CD4-positive, alpha-beta T cell treated with Interleukin-15 for 1 hour (primary cell): ENCODE data around the gene LRRC41.
"Not testable (repeated sequence)": the region's sequence is repeated elsewhere in the genome, so short reads cannot be mapped to it uniquely, and the experiment has no call there.

Experiments used
- DNase-seq: peaks from one replicate; pipeline ENCODE4 v3.0.0-alpha.2; 2020

The LRRC41 gene

DNA sequence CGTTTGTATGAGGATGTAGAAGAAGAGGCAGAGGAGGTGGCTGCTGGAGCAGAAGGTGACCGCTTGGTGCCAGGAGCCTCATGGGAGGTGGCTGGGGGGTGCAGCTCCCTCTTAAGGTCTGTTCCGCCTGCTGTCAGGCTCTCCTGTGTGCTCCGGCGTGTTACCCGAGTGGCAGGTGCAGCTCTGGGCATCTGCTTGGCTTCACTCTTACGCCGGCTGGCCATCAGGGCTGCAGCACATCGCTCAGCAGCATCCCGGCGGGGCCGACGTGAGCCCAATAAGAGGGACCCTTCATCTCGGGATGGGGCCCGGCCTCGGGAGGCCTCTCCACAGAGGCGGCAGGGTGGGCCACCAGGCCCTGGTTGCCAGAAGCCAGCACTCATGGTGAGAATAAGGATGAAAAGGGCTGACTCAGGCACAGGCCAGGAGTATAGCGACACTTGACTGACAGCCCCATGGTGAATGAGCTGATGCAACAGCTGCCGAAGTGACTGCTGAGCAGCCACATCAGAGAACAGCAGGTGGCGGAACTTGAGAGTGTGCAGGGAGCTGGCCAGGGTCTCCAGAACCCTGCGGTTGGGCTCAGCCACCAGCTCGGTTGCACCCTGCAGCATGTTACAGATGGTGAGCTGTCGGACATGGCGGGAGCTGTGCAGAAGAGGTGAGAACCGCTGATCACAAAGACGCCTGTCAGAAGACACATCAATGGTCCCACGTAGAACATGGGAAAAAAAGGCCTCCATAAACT is 17.5 kb downstream of the LRRC41 start:
- no peak for DNase-seq

DNA sequence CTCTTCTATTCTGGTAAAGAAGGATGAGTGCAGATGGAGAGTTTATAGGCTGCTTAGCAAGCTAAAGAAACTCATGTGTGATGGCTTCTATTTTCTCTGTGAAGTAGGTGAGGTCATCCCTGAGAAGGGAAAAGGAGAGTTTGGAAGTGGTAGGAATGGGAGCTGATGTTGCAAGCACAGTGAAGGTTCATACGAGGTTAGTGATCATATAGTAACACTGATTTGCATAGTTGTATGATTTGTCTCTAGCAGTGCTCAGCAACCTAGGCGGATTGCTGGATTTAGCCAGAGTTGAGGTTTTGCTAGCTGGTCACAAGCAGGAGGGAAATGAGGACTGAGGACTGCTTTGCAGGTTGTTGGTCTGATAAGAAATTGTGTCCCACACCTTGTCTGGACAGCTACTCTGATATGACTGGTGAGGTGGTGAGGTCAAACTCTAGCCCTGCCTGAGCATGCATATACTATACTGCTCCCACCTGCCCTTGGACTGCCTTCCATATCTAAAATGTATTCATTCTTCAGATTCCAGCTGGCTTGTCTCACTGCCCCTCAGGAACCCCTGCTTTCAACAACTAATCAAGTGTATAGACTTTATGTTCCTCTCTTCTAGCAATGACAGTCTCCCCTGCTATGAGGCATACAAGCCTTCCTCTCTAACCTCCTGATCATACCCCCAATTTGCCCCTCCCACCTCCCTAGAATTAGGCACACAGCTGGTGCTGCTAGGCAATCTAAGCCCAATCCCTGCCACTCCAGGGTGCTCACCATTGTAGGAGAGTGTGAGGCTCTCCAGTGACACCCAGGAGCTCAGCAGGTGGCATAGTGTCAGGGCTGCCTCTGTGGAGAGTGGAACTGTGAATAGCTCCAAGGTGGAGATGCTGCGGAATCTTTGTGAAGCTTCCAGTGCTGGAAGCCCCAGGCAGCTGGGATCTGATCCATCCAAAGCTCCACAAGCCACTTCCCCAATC is 18.5 kb downstream of the LRRC41 start:
- no peak for DNase-seq

DNA sequence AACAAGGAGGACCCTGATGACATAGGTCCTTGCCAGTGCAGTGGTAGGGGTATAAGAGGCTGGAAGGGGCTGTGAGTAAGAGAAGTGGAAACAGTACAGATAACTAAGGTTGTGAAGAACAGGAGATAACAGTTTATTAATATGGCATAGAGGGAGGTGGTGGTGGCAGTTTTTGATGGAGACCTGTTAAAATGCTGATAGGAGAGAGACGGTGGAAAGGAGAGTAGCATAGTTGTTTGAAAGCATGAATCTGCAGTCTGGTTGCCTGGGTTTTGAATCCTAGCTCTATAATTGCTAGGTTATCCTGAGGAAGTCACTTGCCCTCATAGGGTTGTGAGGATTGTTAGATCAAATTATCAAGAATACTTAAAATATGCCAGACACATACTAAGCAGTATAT is 19.4 kb downstream of the LRRC41 start:
- no peak for DNase-seq

DNA sequence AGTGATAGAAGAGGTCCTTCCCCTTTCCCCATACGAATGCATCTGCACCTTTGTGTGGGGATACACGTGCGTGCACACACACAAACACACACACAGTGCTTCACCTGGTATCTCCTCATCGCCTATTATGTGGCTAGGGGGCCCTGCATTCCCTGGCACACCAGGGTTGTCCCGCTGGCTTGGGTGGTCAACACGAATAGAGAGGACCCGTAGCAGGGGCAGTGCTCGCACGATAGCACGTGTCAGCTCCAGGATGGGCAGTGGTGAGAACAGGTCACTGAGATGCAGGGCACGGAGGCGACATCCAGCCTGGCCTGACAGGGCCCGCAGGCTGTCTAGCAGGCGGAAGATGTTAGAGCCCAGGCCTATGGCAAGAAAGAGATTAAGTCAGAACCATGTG is 22.4 kb downstream of the LRRC41 start:
- DNase-seq, result no peak

DNA sequence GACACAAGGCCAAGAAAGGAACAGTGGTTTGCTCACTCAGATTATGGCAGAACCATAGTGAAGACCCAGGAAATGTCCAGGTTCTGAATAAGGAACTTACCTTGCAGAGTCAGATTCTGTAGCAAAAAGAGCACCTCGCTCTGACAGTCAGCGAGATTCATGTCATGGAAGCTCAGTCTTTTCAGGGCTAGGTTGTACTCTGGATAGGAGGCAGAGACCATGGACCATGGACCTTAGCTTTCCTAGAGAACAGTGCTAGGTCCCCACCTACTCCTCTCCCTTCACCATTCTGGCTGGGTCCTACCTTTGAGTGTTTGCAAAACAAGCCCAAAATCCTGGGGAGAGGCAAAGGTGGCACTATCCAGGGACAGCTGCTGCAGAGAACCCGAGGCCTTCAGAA is 23.3 kb downstream of the LRRC41 start:
- no peak for DNase-seq

DNA sequence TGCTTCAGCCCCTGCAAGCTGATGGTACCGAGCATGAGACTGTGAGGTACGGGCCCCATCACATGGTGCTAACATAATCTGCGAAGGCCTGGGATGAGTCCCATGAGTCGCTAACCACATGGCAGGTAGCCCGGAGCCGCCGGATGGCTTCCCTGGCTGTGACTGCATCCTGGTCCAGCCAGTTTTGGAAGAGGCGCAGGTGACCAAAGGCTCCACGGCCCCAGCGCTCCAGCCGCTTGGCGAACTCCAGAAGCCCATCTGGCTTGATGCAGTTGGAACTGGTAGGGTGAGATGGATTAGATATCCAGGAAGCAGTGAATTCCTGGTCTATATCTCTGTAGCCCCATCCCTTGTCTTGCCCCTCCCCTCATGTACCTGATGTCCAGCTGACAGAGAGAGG is 24.6 kb downstream of the LRRC41 start:
- no peak for DNase-seq

DNA sequence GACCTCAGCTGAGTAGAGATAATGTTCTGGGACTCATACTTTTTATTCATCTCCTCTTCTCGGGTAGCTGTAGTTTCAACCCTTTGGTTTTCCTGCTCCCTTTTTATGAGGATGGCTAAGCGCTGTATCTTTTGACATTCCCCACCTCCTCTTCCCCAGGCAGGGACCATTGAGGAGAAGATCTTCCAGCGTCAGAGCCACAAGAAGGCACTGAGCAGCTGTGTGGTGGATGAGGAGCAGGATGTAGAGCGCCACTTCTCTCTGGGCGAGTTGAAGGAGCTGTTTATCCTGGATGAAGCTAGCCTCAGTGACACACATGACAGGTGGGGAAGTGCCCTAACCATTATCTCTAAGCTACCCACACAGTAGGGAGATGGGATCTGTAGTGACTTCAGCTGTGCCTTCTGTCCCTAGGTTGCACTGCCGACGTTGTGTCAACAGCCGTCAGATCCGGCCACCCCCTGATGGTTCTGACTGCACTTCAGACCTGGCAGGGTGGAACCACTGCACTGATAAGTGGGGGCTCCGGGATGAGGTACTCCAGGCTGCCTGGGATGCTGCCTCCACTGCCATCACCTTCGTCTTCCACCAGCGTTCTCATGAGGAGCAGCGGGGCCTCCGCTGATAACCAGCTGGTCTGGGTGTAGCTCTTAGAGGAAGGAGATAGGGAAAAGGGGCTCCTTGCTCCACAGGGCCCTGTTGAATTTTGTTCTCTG is 25.6 kb downstream of the LRRC41 start:
- no peak for DNase-seq

DNA sequence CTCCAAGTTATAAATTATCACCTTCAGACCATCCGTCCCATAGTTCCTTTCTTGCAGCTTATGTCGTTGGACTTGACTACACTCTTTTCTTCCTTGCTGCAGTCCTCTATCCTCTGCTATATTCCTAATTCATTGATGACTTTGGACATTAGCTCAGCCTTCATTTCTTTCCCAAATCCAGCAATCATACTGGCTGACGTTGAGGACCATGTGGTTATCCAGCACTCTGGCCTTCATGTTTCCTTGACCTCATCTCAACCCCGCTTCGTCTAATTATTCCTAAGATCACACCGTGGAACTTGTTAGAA is 28.4 kb downstream of the LRRC41 start:
- no peak for DNase-seq

DNA sequence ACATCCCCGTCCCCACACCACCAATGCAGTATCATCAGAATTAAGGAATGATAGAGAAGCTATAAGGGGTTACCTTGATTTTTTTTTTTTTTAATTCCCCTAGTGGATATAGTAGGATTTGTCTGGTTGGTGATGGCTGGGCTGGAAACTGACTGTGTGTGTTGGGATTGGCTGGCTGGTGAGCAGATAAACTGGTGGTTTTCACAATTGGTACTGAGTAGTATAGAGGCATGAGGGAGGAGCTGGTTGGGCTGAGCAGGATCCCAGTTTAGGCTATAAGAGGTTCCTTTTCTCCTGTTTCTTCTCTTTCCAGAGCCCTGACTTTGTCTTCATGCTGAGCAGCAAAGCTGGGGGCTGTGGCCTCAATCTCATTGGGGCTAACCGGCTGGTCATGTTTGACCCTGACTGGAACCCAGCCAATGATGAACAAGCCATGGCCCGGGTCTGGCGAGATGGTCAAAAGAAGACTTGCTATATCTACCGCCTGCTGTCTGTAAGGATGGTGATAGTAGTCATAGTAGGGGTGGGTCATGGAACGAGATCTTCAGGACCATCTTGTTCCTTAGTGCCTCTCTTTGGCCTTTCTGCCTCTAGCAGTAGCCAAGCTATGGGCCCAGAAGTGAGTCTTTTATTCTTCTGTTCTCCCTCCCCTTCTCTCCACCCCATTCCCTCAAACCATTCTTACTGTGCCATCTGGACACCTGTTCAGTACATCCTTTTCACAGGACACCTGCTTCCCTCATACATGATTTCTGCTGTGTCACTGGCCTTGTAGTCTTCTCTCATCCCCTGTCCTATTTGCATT is 29.0 kb downstream of the LRRC41 start:
- DNase-seq, result no peak

DNA sequence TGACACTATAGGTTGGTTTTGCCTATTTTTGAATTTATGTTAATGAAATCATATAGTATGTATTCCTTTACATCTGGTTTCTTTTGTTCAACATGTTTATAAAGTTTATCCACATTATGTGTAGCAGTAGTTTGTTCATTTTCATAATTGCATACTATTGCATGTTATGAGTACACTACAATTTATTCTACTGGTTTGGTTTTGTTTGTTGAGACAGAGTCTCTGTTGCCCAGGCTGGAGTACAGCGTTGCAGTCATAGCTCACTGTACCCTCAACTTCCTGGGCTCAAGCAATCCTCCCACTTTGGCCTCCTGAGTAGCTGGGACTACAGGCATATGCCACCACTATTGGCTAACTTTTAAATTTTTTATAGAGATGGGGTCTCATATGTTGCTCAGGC is 34.8 kb downstream of the LRRC41 start:
- DNase-seq, result no peak

DNA sequence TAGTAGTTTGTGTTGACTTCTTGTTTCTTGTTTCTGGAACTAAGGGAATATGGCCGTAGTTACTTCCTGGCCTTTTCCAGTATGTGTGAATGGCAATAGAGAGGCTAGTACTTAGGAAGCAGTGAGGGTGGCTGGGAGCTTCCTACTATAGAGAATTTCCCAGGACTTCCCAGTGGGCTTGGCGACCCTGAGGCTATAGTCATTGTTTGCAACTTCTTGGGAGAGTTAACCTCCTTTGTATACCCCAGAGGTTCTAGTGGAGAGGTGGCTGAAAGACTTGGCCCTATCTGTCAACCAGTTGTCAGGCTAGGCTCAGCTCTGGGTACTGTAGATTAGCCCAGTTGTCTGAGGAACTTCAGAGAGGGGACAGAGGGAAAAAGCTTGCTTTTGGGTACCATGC is 40.3 kb downstream of the LRRC41 start:
- DNase-seq, result no peak

DNA sequence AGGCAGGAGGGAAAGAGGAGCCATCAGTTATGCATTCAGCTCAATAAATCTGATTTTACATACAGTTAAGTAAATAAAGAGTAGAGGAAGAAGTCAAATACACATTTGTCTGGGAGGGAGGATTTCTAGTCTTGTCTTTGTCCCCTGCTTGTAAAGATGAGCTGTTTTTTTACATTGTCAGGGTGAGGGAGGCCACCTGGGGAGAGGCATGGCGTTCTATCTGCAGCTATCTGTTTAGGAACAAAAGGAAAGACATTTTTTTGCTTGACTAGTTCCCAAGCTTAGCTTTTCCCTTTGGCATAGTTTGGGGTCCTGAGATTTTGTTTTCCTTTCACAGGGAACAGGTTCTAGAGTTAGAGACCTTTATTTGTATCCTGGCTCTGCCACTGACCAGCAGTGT is 40.9 kb downstream of the LRRC41 start:
- no peak for DNase-seq

DNA sequence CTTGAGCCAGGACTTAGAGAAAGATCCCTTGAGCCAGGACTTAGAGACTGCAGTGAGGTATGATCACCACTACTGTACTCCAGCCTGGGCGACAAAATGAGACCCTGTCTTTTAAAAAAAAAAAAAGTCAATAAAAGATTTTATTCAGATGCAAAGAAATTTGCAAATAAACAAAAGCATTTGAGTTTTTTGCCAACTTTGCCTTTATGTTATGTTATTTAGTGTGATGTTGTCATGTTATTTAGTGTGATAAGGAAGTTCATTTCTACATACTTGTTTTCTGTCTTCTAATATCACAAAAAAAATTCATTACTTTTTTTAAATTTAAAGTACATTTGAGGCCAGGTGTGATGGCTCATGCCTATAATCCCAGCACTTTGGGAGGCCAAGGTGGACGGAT is 46.9 kb downstream of the LRRC41 start:
- DNase-seq, result no peak

DNA sequence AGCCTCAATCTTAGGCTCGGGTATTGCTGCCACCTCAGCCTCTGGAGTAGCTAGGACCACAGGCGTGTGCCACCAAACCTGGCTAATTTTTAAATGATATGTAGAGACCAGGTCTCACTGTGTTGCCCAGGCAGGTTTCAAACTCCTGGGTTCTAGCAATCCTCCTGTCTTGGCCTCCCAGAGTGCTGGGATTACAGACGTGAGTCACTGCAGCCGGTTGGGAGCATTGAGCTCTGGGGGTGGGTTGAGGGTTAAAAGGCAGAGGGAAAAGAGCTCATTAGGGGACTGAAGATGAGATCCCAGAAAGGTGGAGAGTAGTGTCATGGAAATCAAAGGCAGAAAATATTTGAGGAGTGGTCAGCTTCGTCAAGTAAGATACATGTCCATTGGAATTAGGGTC is 48.7 kb downstream of the LRRC41 start:
- no peak for DNase-seq

DNA sequence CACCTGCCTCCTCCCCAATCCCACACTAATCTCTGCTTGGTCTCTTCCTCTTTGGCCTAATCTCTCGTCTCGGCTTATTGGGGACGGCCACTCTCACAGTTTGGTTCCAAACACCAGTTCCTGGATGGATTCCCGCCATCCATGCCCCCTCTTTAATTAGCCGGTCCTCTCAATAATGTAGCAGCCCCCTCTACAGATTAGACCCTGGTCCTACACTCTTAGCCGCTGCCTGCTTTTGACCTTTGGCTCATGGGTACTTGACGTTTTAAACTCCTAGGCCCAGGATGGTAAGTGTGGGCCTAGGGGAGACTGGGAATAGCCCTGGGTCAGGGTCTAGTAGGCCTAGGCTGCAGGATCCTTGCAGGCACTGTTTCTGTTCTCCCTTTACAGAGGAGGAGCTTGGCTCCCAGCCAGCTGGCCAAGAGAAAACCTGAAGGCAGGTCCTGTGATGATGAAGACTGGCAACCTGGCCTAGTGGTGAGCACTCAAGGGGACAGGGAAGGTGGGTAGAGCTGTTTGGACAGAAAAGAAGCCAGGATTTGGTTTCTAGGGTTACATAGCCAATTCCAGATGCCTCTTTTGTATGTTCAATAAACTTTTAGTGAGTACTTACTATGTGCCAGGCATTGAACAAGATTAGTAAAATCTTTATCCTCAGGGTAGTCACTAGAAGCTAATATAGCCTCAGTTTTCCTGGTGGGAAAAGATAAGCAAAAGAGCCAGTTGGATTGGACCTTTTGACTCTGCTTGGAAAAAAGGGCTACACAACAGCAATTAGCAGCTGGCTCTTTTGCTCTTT is 55.1 kb downstream of the LRRC41 start:
- no peak for DNase-seq

DNA sequence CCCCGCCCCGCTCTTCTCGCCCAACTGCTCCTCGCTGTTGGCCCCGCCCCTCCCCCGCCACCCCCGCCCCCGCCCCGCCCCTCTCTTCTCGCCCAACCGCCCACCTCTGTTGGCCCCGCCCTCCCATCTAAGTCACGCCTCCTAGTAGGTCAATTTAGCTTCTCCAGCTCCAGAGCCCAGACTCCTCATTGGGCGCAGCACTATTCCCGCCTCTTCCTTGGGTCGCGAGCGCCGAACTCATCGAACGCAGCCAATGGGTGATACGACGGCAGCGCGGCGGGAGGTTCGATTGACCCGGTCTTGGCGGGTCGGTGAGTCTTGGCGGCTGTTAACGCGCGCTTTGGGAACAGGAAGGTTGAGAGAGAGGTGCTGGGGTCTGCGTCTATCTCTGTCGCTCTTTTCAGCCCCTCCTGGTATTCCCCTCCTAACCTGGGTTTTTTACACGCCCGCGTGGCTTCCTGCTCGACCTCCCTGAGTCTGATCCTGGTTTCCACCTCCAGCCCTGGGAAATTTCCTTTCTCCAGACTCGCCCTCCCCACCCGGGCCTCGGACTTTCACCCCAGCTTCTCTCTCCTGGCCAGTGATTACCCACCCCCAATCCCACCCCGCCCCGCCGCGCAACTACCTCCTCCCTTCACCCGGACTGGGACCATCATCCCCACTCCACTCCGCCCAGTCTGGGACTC is 55.8 kb downstream of the LRRC41 start, which contains the start of gene RAD54L:
Gene RAD54L, plus strand, starts transcription at position 328 of the 686 bp plus-strand sequence. CDS start 643 bp downstream, outside the sequence.
- peak; percentile 97 for DNase-seq

DNA sequence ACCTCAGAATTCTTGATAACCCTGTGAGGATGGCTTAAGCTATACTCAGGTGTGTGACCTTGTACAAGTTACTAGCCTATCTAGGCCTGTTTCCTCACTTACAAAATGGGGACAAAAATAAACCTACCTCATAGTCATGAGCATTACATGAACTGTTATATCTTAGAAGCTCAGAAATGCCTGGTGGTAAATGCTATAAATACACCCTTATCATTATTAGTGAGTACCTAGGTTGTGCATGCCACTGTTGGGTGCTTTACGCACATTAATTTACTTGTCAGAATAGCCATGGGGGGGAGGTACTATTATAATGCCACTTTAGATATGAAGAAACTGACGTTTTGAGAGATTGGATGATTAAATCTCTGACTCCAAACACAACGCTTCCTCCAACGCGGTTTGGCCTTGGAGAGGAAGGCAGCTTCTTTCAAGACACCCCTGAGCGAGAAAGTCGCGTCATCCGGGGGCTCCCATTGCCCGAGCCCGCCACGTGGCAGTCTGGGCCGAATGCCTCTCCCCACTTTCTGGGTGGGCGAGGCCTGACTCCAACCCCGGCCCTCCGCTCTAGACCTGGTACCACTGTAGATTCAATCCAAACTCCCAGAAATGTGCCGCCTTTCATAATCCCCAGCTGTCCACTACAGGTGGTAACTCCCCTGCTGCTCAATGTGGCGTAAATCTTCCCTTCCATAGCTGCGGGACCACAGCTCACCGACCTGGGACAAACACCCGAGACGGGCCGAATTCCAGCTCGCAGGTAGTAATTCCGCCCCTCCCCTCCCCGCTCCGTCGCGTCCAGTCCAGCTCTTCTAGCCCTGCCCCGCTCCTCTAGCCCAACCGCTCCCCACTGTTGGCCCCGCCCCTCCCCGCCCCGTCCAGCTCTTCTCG is 56.6 kb downstream of the LRRC41 start:
- DNase-seq, result peak; percentile 39

DNA sequence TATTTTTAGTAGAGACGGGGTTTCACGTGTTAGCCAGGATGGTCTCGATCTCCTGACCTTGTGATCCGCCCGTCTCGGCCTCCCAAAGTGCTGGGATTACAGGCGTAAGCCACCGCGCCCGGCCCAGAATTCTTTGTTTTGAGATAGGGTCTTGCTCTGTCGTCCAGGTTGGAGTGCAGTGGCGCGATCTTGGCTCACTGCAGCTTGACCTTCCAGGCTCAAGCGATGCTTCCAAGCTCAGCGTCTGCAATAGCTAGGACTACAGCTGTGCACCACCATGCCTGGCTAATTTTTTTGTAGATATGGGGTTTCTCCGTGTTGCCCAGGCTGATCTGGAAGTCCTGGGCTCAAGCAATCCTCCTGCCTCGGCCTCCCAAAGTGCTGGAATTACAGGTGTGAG is 57.3 kb downstream of the LRRC41 start:
- not testable (repeated sequence) for DNase-seq

DNA sequence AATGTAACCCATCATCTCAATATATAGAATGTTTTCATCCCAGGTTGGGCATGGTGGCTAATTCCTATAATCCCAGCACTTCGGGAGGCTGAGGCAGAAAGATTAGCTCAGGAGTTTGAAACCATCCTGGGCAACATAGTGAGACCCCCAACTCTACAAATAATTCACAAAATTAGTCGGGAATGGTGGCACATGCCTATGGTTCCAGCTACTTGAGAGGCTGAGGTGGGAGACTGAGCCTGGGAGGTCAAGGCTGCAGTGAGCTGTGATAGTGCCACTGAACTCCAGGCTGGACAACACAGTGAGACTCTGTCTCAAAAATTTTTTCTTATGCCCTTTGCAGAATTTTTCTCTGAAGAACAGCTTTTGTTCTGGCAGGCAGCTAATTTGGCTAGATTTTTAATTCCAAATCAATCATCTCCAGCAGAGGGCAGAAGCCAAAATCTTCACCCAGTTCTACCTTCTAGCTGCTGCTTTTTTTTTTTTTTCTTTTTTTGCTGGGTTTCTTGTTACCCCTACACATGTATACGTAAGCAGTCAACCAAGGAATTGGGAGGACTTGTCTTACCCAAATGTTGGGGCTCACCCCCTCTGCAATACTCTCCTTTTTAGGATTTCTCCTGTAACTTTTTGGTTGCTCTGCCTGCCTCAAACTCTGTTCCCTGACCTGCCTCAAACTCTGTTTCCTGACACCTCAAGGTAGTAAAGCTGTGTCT is 58.6 kb downstream of the LRRC41 start:
- no peak for DNase-seq
